Astrocyte of the cerebellum (primary cell): Measurements from ENCODE around the gene ZBTB33.

Experiments
- DNase-seq: peaks from one replicate; pipeline ENCODE4 v3.0.0-alpha.2; 2011; ENCODE audit warnings: low read depth
- H3K4me3 ChIP-seq: 2 replicates; pipeline ENCODE4 v1.5.1; 2011; ENCODE audit warnings: mild to moderate bottlenecking, low read depth, low read length, moderate library complexity
- in situ Hi-C: cut with HindIII; loops from 2 replicates; pipeline ENCODE4 v1.10.0; 2017; ENCODE audit warnings: low sequenced_read_pairs
- TF ChIP-seq, protein P1 (sequence below): IDR thresholded peaks from 2 replicates; pipeline ENCODE4 v1.5.1; 2012; ENCODE audit warnings: low read length, low read depth, moderate library complexity, mild to moderate bottlenecking; ENCODE audit errors: missing control alignments

Gene ZBTB33

DNA sequence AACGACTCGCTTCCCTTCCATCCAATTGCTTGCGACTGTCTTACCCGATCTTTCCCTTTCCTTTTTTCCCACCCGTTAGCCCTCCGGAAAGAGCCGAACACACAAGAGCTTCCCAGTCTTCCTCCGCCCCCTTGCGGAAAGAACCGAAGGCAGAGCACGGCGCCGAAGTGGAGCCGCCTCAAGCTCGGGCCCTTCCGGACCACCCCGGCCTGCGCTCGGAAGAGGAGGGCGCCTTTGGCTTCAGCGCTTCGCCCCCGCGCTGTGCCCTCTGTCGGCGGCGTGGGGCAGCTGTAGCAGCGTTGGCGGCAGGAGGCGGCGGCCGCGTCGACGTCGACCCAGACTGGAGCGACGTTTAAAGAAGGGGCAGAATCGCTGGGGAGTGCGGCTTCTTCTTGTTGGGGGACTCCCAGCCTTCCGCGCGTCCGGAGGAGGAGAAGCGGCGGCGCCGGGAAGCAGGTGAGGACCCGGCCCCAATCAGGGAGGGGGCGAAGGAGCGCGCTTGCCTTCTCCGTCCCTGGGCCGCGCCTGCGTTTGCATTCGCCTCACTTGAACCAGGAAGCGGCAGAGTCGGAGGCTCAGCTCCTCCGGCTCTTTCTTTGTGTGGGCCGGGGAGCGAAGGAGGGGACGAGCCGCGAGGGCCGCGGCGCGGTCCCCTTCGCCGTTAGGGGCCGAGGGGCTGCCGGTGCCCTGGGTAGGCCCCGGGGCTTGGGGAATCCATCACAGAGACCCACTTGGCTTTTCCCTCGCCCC is at the start of gene ZBTB33:
Gene ZBTB33, plus strand, starts transcription at position 291 of the 750 bp plus-strand sequence. CDS start 2,604 bp downstream, outside the sequence.
- in situ Hi-C loops, result no loop called here
- DNase-seq, result peak; percentile 87
- TF ChIP-seq, protein P1, sequence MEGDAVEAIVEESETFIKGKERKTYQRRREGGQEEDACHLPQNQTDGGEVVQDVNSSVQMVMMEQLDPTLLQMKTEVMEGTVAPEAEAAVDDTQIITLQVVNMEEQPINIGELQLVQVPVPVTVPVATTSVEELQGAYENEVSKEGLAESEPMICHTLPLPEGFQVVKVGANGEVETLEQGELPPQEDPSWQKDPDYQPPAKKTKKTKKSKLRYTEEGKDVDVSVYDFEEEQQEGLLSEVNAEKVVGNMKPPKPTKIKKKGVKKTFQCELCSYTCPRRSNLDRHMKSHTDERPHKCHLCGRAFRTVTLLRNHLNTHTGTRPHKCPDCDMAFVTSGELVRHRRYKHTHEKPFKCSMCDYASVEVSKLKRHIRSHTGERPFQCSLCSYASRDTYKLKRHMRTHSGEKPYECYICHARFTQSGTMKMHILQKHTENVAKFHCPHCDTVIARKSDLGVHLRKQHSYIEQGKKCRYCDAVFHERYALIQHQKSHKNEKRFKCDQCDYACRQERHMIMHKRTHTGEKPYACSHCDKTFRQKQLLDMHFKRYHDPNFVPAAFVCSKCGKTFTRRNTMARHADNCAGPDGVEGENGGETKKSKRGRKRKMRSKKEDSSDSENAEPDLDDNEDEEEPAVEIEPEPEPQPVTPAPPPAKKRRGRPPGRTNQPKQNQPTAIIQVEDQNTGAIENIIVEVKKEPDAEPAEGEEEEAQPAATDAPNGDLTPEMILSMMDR, result peak; percentile 61

GRCh38 chrX:120200851-120201250 is 49.8 kb upstream of the ZBTB33 start:
- in situ Hi-C loops, result no loop called here
- H3K4me3 ChIP-seq, result no peak overlapping the region
- no peak for DNase-seq
- TF ChIP-seq, protein P1, result no peak

More for the DNA sequence above, at the start of gene ZBTB33:
- H3K4me3 ChIP-seq, result peak within 1 kb of the TSS; percentile 68

DNA sequence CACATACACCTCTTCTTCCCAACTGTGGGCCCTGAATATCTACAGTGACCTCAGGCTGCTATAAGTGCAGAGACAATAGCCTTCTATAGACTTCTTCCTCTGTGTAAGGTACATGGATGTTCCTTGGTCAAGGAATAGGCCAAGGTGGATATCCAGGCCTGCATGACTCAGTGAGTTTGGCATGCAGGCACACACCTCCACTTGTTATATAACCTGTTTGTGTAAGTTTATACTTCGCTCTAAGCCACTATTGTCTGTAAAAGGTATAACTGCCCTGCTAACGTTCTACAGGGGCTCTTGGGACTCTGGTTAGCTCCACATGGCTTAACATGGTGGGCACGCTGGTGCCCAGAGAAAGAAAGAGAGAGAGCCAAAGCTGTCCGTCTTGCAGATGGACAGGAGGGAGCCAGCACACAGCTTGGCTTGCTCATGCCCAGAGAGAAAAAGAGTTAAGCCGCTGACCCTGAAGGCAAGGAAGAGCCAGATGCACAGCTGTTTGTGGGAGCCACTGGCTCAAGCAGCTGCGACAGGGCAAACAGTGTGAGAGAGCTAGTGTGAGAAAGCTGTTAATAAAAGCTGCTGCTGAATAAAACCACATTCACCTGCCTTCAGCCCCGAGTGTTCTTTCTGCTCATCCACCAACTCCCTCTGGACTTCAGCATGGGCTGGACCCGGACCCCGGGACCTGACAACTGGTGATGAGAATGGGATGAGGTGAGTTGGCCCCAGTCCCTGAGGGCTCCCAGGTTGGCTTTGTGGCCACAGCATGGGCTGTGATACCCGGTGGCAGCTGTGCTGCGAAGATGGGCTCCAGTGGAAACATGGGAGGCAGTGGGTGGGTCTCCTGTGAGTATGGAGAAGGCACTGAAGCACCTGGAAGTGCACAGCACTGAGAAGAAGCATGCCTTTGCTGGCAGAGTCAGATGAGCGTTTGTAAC is 44.5 kb upstream of the ZBTB33 start:
- in situ Hi-C loops, result no loop called here
- H3K4me3 ChIP-seq, result no peak overlapping the region
- no peak for DNase-seq
- TF ChIP-seq, protein P1, result no peak

DNA sequence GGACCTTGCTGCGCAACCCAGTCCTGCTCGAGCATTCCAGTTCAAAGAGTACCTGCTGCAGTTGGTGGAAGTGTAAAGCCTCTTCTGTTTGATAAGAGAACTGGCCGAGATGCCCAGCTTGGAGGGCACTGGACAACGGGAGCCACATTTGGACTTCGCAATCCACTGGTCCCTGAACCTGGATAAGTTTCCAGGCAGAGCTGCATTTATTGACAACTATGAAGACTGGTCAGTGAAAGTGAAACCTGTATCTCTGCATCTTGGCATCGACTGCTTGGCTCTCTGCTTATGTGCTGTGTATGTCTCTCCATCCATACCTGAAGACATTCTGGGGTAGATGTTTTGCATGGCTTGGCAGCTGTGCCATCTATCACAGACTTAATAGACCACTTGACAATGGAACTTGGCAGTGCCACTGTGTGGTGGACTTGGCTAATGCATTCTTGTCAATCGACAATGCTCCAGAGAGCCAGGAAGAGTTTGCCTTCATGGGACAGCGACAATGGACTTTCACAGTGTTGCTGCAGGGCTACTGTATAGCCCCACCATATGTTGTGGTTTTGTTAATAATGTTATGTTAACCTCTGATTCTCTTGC is 43.5 kb upstream of the ZBTB33 start:
- TF ChIP-seq, protein P1, result no peak

GRCh38 chrX:120213438-120214265 is 37.0 kb upstream of the ZBTB33 start:
- DNase-seq, result peak; percentile 41
- H3K4me3 ChIP-seq, result no peak overlapping the region
- in situ Hi-C loops, result no loop called here
- TF ChIP-seq, protein P1, result peak; percentile 86

More for the DNA sequence above, 43.5 kb upstream of the ZBTB33 start:
- no peak for DNase-seq
- no peak overlapping the region for H3K4me3 ChIP-seq
- in situ Hi-C loops, result no loop called here
